GM18868 (cell line): Measurements from ENCODE around the gene ANKS6.

Experiments used
- ATAC-seq: cut with Tn5 transposase; IDR thresholded peaks from one replicate; pipeline ENCODE4 v1.9.1; 2021; ENCODE audit warnings: mild to moderate bottlenecking, moderate library complexity; ENCODE audit not compliant: unreplicated experiment

The ANKS6 gene

DNA sequence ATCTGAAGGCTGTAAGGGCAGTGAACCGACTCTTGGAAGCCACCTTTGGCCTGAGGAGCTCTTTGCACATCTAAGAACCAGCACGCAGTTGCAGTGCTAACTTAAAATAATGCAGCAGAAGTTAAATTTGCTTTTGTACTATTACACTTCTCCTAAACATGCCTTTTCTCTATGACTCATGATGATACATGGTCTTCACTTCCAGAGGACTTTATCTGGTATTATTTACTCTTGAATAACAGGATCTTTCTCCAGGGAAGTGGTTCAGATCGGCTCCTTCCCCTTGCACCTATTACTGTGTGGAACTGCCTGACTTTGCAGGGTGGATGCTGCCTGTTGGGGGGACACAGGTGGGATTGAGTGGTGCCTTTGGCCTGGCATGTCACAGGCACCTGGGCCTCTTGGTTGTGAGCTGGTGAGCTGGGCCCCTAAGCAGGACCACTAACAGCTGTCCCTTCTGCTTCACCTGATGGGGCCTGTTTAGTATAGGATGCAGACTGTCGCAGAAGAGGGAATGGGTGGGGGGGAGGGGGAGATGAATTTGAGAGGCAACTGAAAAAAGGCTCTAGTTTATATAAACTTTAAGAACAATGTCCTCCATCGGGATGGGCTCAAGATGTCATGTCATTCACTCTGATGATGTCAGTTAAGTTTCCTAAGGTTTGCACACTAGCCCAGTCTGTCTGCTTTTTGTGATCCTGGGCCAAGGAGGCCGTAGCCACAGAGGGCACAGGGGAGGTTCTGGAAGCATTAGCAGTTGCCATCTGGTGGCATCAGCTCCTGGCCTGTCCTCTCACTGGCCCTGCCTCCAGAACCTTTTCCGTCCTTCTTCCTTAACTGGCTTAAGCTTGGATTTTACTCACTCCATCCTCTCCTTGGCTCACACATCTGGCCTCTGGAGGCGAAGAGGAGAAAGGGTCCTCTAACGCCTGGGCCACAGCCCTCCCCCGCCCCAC lies 53.8 kb downstream of the ANKS6 start:
- ATAC-seq, result no peak

DNA sequence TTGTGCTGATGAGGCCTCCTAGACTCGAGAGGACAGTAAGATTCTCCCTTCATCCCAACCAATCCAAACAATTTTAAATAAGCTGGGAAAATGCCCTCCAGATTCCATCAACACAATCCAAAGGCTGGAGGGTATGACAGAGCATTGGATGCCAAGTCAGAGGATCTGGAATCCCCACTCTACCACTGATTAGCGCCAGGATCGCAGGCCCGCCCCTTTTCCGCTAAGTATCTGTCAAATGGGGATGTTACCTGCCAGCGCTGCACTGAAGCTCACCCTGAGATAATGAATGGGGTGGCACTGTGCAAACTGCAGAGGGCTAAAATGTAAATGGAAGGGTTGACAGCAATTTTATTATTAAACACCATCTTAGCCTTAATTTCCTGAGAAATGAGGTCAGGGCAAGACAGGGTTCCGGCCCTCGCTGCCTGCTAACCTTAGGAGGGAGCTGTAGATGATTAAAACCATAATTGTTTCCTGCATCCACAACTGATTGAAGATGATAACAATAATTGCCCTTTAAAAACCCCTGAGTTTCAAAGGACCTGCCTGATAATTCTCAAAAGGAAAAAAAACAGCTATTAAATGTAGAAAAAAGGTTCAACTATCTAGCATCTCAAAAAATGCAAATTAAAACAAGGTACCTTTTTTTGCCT lies 56.0 kb downstream of the ANKS6 start:
- ATAC-seq, result no peak

DNA sequence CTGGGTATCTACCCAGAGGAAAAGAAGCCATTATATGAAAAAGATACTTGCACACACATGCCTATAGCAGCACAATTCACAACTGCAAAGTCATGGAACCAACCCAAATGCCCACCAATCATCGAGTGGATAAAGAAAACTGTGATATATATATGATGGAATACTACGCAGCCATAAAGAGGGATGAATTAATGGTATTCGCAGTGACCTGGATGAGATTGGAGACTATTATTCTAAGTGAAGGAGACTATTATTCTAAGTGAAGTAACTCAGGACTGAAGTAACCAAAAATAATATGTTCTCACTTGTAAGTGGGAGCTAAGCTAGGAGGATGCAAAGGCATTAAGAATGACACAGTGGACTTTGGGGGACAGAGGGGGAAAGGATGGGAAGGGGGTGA lies 57.6 kb downstream of the ANKS6 start:
- no peak for ATAC-seq

DNA sequence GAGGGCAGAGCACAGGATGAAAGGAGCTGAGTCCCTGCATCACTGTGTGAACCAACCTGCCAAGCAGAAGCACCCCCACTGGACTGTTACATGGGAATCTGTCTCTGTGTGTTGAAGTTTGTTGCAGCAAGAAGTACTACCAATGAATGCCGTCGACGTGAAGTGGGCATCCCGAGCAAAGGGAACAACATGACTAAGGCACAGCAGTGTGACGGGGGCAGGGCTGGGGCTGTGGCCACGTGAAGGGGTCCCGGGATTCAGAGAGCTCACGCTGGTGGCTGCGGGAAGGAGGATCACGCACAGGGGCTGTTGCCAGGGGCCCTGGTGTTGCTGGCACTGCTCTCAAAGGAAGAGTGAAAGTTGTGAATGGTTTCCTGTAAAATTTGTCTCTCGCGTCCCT lies 60.1 kb downstream of the ANKS6 start:
- no peak for ATAC-seq

DNA sequence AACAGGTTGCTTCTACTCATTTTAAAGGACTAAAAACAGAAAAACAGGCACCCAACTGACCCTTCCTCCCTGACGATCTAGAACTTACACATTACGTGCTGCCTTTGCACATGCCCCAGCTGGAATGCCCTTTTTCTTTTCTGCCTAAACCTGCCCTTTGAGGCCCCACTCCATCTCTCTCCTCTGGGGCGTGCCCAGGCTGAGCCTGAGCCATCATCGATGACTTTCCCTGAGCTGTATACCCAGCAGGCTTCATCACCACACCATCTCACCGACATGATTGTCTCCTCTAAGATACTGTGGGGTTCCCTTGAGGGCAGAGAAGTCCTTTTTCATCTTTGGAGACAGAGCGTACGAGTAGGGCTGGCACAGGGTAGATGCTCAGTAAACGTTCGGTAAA lies 63.6 kb downstream of the ANKS6 start:
- ATAC-seq, result no peak

DNA sequence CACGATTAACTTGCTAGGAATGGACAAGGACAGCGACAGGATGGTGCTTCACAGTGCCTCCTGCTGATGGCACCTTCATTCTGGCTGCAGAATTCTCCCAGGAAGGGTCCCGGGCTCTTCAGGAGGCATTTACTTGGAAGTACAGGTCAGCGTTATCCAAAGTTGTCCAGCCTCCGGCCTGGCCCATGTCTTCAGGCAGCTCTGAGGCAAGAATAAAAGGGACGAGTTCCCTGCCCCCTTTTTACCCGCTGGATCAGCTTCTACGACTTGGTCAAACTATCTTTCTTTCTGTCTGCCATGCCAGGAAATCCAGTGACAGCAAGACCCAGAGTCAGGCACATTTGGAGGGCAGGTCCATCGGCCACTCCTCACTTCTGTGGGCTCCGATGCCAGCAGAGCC lies 64.3 kb downstream of the ANKS6 start:
- no peak for ATAC-seq

DNA sequence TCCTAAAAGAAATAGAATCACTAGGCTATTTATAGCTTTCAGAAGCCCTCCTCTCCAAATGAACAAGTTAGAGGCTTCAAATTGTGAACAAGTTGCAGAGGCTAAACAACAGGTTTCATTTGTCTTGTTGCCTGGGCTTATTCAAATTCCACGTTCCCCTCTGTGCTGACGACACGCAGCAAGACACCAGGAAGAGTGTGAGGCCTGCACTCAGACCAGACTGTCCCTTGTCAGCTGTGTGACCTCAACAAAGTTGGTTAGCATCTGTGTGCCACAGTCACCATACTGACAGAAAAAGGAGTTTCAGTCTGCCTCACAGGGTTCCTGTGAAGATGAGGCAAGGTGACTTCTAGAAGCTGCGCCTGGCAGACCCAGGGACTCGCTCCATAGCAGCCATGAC lies 65.5 kb downstream of the ANKS6 start:
- no peak for ATAC-seq

DNA sequence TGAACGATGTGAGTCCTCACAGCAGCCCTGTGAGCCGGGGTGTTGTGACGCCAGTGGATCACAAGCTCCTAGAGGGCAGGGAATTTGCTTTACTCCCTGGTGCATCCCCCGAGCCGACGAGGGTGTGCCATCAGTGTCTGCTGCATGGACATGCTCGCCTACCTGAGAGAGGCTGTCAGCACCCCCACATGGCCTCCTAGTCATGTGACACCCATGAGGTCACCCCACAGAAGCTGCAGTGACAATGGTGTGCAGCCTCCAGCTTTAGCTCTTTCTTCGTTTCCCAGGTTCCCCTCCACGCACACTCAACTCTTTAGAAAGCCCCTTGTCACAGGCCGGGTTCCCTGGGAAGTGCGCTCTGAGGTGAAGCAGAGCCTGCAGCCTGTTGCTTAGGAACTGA lies 67.9 kb downstream of the ANKS6 start:
- ATAC-seq, result no peak

DNA sequence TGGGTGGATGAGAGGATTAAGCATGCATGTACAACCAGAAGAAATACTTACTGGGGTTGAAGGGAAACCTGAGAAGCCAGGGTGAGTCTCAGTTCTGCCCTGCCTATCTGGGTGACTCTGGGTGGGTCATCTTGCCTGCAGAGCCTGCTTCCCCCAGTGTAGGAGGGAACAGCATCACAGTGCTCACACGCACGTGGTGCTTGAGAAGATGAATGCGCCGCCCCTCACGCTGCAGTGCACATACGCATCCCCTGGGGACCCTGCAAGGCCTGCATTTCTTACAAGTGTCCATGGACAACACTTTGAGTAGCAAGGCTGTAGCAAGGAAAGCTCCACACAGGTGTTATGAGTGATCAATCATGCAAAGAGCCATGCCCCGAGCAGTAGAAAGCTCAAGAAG lies 68.9 kb downstream of the ANKS6 start:
- no peak for ATAC-seq

DNA sequence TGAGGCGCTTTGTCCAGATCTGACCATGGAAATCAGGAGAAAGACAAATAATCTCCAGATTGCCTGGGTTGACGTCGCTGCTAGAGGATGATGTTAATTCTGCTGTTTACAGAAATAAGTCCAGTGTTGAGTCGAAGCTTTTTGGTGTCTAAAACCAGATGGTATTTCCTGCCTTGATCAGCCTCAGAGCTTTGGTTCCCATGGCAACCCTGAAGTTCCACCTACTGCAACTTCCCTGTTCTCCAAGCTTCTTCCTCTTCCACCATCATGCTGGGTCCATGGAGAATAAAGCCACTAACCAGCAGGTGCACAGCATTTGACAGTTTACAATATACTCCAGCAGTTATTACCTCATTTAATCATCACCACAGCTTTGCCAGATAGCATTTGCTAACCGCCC lies 69.6 kb downstream of the ANKS6 start:
- ATAC-seq, result no peak

DNA sequence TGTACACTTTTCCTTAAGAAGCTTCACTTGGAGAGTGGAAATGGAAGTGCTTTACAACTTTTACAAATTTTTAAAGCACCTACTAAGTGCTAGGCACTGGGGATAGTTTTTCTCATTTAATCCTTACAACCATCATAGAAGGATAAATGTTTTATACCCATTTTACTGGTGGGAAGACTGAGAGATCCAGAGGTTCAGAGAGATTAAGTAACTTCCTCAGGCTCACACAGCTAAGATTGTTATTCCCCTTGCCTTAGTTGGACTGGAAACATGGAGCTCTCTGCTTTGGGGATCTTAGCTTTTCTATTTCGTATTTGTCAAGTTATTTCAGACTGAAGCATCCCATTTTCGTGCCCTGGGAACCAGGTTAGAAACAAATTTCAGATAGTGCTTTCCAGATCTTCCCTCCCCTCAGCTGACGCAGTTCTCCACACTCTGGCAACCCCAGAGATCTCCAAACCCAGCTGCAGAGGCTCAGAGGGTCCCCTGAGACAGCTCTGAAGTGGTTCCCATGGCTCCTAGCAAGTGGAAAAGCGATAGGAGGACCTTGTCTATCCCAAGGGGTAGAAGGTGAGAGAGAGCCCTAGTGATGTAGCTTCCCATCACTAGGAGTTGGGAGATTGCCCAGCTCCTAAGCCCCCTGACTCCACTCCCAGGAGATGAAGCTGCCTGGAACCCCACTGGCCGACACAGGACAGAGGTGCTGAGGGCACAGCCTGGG lies 71.4 kb downstream of the ANKS6 start:
- no peak for ATAC-seq

DNA sequence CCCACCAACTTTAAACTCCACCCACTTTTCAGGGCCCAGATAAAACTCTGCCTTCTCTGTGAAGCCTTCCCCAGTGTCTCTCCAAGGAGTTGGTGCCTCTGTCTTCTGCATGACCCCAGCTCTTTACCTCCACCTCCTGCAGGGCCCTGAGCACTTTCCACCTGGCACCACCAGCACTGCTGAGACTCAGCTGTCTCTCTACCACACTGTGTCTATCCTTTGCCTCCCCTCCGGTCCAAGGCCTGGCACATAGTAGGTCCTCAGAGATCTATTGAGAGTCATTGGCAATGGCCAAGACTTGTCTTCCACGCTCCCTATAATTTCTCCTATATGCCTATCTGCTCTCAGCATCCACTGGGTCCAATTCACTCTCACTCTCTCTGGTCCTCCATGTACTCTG lies 74.7 kb downstream of the ANKS6 start:
- ATAC-seq, result no peak

DNA sequence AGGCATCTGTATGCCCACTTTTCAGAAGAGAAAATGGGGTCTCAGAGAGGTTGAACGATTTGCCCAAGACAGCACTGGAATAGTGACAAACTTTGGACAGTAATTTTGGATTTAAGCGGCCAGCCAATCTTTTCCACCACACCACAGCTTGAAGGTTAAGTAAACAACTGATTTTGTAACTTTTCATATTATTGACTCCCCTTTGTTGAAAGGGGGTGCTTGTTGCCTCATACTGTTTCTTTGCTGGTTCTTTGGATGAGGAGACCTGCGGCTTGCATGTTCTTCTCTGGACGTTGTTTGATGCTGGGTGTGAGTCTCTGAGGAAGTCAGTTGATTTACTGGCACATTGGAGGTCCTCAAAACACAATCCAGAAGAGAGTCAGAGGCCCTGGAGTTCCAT lies 76.0 kb downstream of the ANKS6 start:
- no peak for ATAC-seq

DNA sequence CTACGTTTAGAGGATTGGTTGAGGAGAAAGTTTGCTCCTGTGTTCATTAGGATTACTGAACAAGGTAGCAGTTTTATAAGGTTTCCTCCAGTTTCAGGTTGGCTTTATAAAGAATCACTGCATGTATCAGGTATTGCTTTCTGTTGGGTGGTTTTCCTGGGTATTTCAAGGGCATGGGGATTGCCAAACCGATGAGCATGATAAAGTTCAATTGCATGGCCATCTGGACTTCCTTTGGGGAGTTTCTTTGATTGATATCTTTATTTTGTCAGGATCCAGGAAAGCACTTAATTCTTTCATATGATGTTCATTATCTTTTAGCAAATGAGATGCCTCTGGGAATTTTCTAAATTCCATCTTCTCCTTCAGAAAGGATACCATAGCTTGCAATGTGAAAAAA lies 77.3 kb downstream of the ANKS6 start:
- ATAC-seq, result no peak

DNA sequence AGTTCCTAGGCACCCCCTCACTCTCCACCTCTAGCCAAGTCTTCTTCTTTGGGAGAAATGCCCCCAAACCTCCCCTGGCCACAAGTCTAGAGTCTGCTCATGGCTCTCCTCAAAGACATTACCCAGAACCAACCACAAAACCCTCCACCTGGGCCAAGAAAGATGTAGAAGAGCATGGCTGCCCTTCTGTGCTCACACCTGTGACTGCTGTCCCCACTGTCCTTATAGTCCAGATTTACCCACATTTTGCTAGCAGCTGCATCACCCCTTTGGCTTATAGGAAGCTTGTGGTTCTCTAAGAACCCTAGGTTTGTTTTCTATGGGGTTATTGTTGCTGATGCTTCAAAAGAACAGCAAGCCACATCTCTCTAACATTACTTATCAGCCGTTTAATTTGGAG lies 81.5 kb downstream of the ANKS6 start:
- ATAC-seq, result no peak

DNA sequence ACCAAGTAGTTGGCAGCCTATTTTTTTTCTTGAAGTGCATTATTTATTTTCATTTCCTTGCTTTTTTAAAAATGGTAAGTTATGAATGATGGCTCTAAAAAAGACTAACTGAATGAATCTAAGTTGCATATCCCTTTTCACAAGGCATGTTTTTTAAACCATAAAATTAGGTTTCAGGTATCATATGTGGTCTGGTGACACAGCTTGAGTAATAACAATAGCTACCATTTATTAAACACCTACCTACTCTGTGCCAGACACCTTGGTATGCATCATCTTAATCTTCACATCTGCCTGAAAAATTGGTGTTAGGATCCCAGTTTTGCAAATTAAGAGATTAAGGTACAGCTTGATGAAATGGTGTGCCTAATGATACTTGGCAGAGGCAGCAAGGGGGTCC lies 83.4 kb downstream of the ANKS6 start:
- no peak for ATAC-seq

DNA sequence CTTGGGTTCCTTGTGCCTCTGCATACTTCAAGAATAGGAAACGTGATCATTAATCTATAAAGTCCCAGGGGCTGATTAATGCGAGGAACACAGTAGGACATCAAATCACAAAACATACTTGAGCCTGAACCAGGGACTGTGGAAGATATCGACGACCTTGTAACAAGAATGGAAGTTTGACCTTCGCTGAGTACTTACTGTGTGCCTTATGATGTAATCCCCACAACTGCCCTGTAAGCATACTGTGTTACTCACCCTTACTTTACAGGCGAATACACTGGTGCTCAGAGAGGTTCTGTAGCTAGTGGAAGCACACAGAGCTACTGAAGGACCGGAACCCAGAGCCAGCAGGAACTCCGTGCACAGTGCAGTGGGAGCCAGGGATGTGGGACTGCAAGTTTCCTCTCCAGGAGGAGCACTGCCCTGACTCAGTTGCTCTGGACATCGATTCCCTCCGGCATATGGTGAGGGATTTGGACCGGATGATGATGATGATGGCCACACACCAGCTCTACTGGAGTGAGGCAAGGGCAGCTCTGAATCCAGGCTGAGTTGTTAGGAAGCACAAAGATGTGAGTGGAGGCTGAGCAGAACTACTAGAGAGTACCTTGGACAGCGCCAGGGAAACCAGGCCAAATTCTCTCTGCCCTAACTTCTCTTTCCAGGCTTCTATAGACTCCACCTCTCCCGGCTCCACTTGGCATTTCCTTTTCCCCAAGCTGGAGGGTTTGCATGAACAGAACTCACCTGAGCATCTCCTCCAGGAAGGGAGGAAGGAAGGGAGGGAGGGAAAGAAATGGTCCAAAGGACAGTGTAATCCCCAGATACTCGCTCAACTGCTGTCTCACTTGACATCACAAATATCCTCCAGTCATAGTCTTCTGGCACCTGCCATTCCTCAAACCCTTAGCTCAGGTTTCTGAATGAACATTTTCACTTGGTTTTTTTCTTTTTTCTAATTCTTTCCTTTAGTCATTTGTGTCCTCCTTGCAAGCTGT lies 86.1 kb downstream of the ANKS6 start:
- ATAC-seq, result no peak

DNA sequence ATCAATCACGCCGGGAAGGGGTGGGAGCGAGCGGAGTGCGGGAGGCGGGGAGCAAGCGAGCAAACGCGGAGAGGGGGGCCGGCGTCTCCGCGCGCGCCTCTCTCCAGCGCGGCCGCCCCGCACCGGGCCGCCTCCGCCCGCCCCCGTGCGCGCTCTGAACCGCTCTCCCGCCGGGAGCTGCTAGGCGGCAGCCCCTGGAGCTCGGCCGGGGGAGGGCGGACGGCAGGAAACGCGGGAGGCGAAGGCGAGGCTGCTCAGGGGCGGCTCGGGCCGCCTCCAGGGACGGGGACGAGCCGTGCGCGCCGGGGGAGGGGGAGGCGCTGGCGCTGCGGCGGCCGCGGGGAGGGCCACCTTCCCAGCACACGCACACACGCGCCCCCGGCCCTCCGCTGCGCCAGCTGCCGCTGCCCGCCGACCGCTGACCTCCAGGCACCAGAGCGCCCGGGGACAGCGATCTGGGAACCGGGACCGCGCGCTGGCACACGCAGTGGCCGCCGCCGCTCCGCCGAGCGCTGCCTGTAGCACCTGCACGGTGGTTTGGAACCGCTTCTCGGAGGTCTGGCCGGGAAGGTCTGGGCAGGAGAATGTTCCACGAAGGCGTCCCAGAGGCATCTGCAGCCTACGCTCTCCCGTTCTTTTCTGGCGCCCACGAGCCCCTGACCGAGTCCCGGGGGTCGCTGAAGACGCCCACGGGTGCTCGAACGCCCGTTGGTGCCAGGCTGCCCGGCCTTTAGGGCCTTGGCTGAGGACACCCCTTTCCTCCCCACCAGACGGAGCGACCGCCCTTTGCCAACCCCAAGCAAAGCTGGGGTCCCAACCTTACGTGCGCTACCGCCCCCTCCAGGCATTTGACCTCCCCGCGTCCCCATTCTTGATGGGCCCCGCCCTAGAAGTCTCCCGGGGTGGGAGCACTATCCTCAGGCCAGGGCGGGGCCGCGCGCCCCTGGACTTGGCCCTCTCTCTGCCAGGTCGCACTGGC lies 87.1 kb downstream of the ANKS6 start, which contains the start of gene GABBR2:
Gene GABBR2, minus strand, starts transcription at position 3 of the 979 bp plus-strand sequence. CDS start 198 bp downstream, outside the sequence.
- no peak for ATAC-seq
